HCT116 (cell line): Measurements from ENCODE around the gene RAB8B. TPM values are rescaled to one million over a fixed set of nuclear protein-coding genes. Genes with fewer than 3 reads are reported as not detected.

Experiments
- ATAC-seq: fragments of 200-7000 bp; cut with Tn5 transposase; 2 replicates; pipeline ENCODE4 v1.9.1; 2020; ENCODE audit warnings: mild to moderate bottlenecking, moderate library complexity
- BruUV-seq: library from RNA; stranded (reverse); fragments of 400-500 nt; replicated peaks from 2 replicates; lab custom pipeline; 2021; lab: Mats Ljungman, UMichigan
- CTCF ChIA-PET: fragments of 300-600 bp; sonication (Branson Sonifier 250); formaldehyde crosslinking; loops from one replicate; lab custom pipeline; 2021; ENCODE audit warnings: antibody characterized with exemption; lab: Charles Lee
- POLR2A ChIA-PET: fragments of 300-600, 350-600 bp; sonication (Branson Sonifier 250); formaldehyde crosslinking; loops from one replicate; lab custom pipeline; 2021; ENCODE audit warnings: antibody characterized with exemption; lab: Charles Lee
- RAD21 ChIA-PET, 2 experiments: fragments of 300-600 bp; sonication (Branson Sonifier 250); formaldehyde crosslinking; loops; one replicate each; lab custom pipeline; 2023; ENCODE audit warnings: low total read pairs in 2 of 2; ENCODE audit not compliant: uncharacterized antibody in 2 of 2, unreplicated experiment in 2 of 2, low non-redundant PET in 1 of 2; lab: Charles Lee
- DNase-seq: peaks from one replicate; pipeline ENCODE4 v3.0.0-alpha.2; 2010; ENCODE audit warnings: low read depth, low spot score
- H2AFZ ChIP-seq: fragments of 200-600 bp; shearing (Covaris generic), sonication (generic); 2 replicates; pipeline ENCODE4 v1.6.1; 2017; ENCODE audit warnings: low read depth, mixed run types, mixed read lengths, antibody characterized with exemption, low read length; ENCODE audit not compliant: poor library complexity, severe bottlenecking
- H3K27ac ChIP-seq: 2 replicates; pipeline ENCODE4 v1.5.1; 2012; ENCODE audit warnings: low read depth, low read length
- H3K27me3 ChIP-seq: fragments of 200-600 bp; sonication (generic); 2 replicates; pipeline ENCODE4 v1.6.1; 2016; ENCODE audit warnings: mixed run types, low read length, mixed read lengths; ENCODE audit not compliant: insufficient read depth
- H3K36me3 ChIP-seq, 2 experiments: fragments of 200-500 bp in 1 of 2; fragments of 200-600 bp in 1 of 2; sonication (Bioruptor generic) in 1 of 2; sonication (generic) in 1 of 2; 2 replicates each; pipeline versions ENCODE4 v1.5.1 to v1.6.1; 2014 to 2016; ENCODE audit warnings: low read length in 2 of 2, inconsistent platforms in 1 of 2, mixed read lengths in 1 of 2, mixed run types in 1 of 2; ENCODE audit not compliant: insufficient read depth in 2 of 2, control insufficient read depth in 1 of 2
- H3K4me1 ChIP-seq, 2 experiments: fragments of 200-600 bp in 1 of 2; sonication (generic) in 1 of 2; 2 replicates each; pipeline versions ENCODE4 v1.5.1 to v1.6.1; 2012 to 2017; ENCODE audit warnings: low read length in 2 of 2, inconsistent platforms in 1 of 2, mild to moderate bottlenecking in 1 of 2, mixed read lengths in 1 of 2, mixed run types in 1 of 2, moderate library complexity in 1 of 2; ENCODE audit not compliant: insufficient read depth in 2 of 2, control insufficient read depth in 1 of 2
- H3K4me2 ChIP-seq: fragments of 200-600 bp; sonication (generic); 2 replicates; pipeline ENCODE4 v1.6.1; 2017; ENCODE audit warnings: mixed run types, low read length, mixed read lengths
- H3K4me3 ChIP-seq, 2 experiments: fragments of 200-600 bp in 1 of 2; sonication (generic) in 1 of 2; replicated peaks in 1 of 2; 2 replicates each; pipeline ENCODE4 v1.5.1; 2011 to 2016; ENCODE audit warnings: low read length in 2 of 2, control low read depth in 1 of 2, low read depth in 1 of 2, mild to moderate bottlenecking in 1 of 2, mixed read lengths in 1 of 2, mixed run types in 1 of 2
- H3K79me2 ChIP-seq: fragments of 200-600 bp; sonication (generic); 2 replicates; pipeline ENCODE4 v1.6.1; 2017; ENCODE audit warnings: mild to moderate bottlenecking, mixed run types, low read length, moderate library complexity, mixed read lengths; ENCODE audit not compliant: insufficient read depth
- H3K9ac ChIP-seq: fragments of 200-600 bp; sonication (generic); 2 replicates; pipeline ENCODE4 v1.6.1; 2016; ENCODE audit warnings: low read length, mixed read lengths
- H3K9me2 ChIP-seq: fragments of 200-600 bp; sonication (generic), shearing (Covaris generic); 2 replicates; pipeline ENCODE4 v1.6.1; 2017; ENCODE audit warnings: mixed run types, mild to moderate bottlenecking, moderate library complexity; ENCODE audit not compliant: insufficient read depth
- H3K9me3 ChIP-seq, 2 experiments: fragments of 200-500 bp in 1 of 2; fragments of 200-600 bp in 1 of 2; sonication (Bioruptor generic) in 1 of 2; sonication (generic) in 1 of 2; 2 replicates each; pipeline ENCODE4 v1.6.1; 2014 to 2017; ENCODE audit warnings: low read length in 2 of 2, mixed read lengths in 2 of 2, inconsistent platforms in 1 of 2, low read depth in 1 of 2, mild to moderate bottlenecking in 1 of 2, mixed run types in 1 of 2, moderate library complexity in 1 of 2; ENCODE audit not compliant: control insufficient read depth in 1 of 2, insufficient read depth in 1 of 2
- H4K20me1 ChIP-seq: fragments of 200-600 bp; sonication (generic), shearing (Covaris generic); 2 replicates; pipeline ENCODE4 v1.6.1; 2017; ENCODE audit warnings: mixed run types, mild to moderate bottlenecking, moderate library complexity; ENCODE audit not compliant: insufficient read depth
- ELF1 ChIP-seq: IDR thresholded peaks from 2 replicates; pipeline ENCODE4 v1.6.1; 2012; ENCODE audit warnings: low read depth, borderline replicate concordance
- EZH2 ChIP-seq: fragments of 200-600 bp; sonication (generic); IDR thresholded peaks from 2 replicates; pipeline ENCODE4 v1.6.1; 2017; ENCODE audit warnings: antibody characterized with exemption, mixed run types
- JUND ChIP-seq: IDR thresholded peaks from 2 replicates; pipeline ENCODE4 v1.6.1; 2012
- REST ChIP-seq: IDR thresholded peaks from 2 replicates; pipeline ENCODE4 v1.6.1; 2012; ENCODE audit warnings: low read depth
- ZFX ChIP-seq: fragments of 450-650 bp; IDR thresholded peaks from 2 replicates; pipeline ENCODE4 v1.6.1; 2017
- intact Hi-C: fragments of 100-400 bp; cut with micrococcal nuclease; formaldehyde crosslinking; loops from 2 replicates; pipeline ENCODE4 v1.10.0; 2022
- total RNA-seq: library from RNA; stranded (reverse); gene quantifications from one replicate; pipeline ENCODE4 v1.2.1, GENCODE V29; 2021; ENCODE audit not compliant: unreplicated experiment

The RAB8B gene
- total RNA-seq, 1 experiment from 2014 or later = 19.4 TPM

- Histone ChIP-seq H4K20me1 (no peaks in the 10 kb centered on the region), H3K27me3 (no peaks in the 10 kb centered on the region), H3K4me1 (peaks cover 2 to 5% of the 10 kb centered on the region in 2 experiments; a peak in 3 of 4 replicates), H3K9me3 (no peaks in the 10 kb centered on the region), H3K4me2 (no peak overlapping the region), H3K4me3 (no peak overlapping the region), H3K36me3 (no peaks in the 10 kb centered on the region), H3K79me2 (no peaks in the 10 kb centered on the region), H3K9ac (no peak overlapping the region), H3K9me2 (no peaks in the 10 kb centered on the region), H3K27ac (no peak overlapping the region), H2AFZ (no peak overlapping the region)
- ChIA-PET POLR2A (no interaction called here), CTCF (no interaction called here), RAD21 (no interaction called here)
- ATAC-seq = no peak
- no peak for TF ChIP-seq ZFX
- DNase-seq = no peak
- intact Hi-C loops = no loop called here
- no TSS peak for BruUV-seq
Measured at GRCh38 chr15:63163217-63163616, 26.2 kb upstream of the RAB8B start.

- Histone ChIP-seq H3K79me2 (no peaks in the 10 kb centered on the region), H3K36me3 (no peaks in the 10 kb centered on the region), H3K27ac (no peak overlapping the region), H3K9me3 (no peaks in the 10 kb centered on the region), H4K20me1 (no peaks in the 10 kb centered on the region), H3K4me1 (no peaks in the 10 kb centered on the region), H3K9ac (no peak overlapping the region), H3K9me2 (no peaks in the 10 kb centered on the region), H2AFZ (no peak overlapping the region), H3K27me3 (no peaks in the 10 kb centered on the region), H3K4me2 (no peak overlapping the region), H3K4me3 (no peak overlapping the region)
- intact Hi-C loops = no loop called here
- no TSS peak for BruUV-seq
- ChIA-PET RAD21 (no interaction called here), CTCF (no interaction called here), POLR2A (no interaction called here)
- ATAC-seq (no peak), DNase-seq (no peak)
- no peak for TF ChIP-seq ELF1
- TF ChIP-seq JUND = no peak
- TF ChIP-seq EZH2 = no peak
- no peak for TF ChIP-seq REST
Measured at GRCh38 chr15:63165166-63165859, 24.1 kb upstream of the RAB8B start.
